Lower leg skin (tissue), 4 donors: ENCODE results near the gene LIM2. TPM values are rescaled to one million over a fixed set of nuclear protein-coding genes. Genes with fewer than 3 reads are reported as not detected.
A peak's percentile ranks its signal among the peaks of the same experiment; 100 is the strongest.
"Not testable (repeated sequence)": the region's sequence is repeated elsewhere in the genome, so short reads cannot be mapped to it uniquely, and the experiment has no call there.

ENCODE experiments used
- DNase-seq, 2 donors: peaks; one replicate each; pipeline ENCODE4 v3.0.0-alpha.2; 2019; ENCODE audit warnings: low spot score in 2 of 2
- H3K4me3 ChIP-seq: fragments of 200-600 bp; sonication (generic); 2 replicates; pipeline ENCODE4 v1.5.1; 2017; ENCODE audit warnings: mild to moderate bottlenecking, low read depth; ENCODE audit not compliant: poor library complexity, severe bottlenecking
- POLR2A ChIP-seq, 2 donors: fragments of 450-650 bp; IDR thresholded peaks; one replicate each; pipeline ENCODE4 v1.6.1; 2016 to 2017; ENCODE audit warnings: antibody characterized with exemption in 2 of 2, mild to moderate bottlenecking in 1 of 2, moderate library complexity in 1 of 2
- WGBS, 2 donors: methylation state at CpG; one replicate each; pipeline ENCODE4 v1.1.5; 2018; 5-methylcytosine and 5-hydroxymethylcytosine counted together
- intact Hi-C: fragments of 100-400 bp; cut with DNase I; formaldehyde crosslinking; loops from one replicate; pipeline ENCODE4 v1.15.0; 2023; ENCODE audit warnings: low total_unique reads
- total RNA-seq, 4 donors: library from RNA; depleted of rRNA; stranded (reverse); fragments of >200 nt; gene quantifications; one replicate each; pipeline ENCODE4 v1.1.0, GENCODE V29; 2016
- TF ChIP-seq, protein P1 (sequence below), 3 donors: fragments of 450-650 bp; IDR thresholded peaks; one replicate each; pipeline ENCODE4 v1.5.1; 2016; ENCODE audit warnings: antibody characterized with exemption in 3 of 3, mild to moderate bottlenecking in 3 of 3, moderate library complexity in 2 of 3

Gene LIM2
- total RNA-seq, 4 donors from 2014 or later = not detected

DNA sequence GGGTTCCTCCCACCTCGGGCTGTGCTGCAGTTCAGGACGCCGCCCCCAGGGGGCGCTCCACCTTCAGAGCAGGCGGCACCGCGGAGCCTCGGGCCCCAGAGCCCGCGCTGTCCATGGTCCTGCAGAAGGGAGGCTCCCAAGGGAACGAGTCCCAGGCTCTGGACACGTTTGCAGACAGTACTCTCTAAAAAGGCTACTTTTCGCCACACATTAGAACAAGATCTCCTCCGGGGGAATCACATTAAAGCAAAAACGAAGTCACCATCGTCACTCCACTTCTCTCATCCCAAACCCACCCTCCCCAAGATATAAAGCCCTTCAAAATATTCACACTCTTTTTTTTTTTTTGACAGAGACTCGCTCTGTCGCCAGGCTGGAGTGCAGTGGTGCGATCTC, 34.3 kb upstream of the LIM2 start:
- intact Hi-C loops = no loop called here
- 11 to 12% methylated on average over 19 of the region's 19 CpGs for WGBS, 2 donors
- TF ChIP-seq POLR2A (IDR thresholded peaks at IDR 0.05) = no peak
- TF ChIP-seq, protein P1, sequence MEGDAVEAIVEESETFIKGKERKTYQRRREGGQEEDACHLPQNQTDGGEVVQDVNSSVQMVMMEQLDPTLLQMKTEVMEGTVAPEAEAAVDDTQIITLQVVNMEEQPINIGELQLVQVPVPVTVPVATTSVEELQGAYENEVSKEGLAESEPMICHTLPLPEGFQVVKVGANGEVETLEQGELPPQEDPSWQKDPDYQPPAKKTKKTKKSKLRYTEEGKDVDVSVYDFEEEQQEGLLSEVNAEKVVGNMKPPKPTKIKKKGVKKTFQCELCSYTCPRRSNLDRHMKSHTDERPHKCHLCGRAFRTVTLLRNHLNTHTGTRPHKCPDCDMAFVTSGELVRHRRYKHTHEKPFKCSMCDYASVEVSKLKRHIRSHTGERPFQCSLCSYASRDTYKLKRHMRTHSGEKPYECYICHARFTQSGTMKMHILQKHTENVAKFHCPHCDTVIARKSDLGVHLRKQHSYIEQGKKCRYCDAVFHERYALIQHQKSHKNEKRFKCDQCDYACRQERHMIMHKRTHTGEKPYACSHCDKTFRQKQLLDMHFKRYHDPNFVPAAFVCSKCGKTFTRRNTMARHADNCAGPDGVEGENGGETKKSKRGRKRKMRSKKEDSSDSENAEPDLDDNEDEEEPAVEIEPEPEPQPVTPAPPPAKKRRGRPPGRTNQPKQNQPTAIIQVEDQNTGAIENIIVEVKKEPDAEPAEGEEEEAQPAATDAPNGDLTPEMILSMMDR (IDR thresholded peaks at IDR 0.05) = peak in 1 of 3 donors; percentile 91
- no peak overlapping the region for H3K4me3 ChIP-seq
- DNase-seq = peak; percentile 53 to 94

DNA sequence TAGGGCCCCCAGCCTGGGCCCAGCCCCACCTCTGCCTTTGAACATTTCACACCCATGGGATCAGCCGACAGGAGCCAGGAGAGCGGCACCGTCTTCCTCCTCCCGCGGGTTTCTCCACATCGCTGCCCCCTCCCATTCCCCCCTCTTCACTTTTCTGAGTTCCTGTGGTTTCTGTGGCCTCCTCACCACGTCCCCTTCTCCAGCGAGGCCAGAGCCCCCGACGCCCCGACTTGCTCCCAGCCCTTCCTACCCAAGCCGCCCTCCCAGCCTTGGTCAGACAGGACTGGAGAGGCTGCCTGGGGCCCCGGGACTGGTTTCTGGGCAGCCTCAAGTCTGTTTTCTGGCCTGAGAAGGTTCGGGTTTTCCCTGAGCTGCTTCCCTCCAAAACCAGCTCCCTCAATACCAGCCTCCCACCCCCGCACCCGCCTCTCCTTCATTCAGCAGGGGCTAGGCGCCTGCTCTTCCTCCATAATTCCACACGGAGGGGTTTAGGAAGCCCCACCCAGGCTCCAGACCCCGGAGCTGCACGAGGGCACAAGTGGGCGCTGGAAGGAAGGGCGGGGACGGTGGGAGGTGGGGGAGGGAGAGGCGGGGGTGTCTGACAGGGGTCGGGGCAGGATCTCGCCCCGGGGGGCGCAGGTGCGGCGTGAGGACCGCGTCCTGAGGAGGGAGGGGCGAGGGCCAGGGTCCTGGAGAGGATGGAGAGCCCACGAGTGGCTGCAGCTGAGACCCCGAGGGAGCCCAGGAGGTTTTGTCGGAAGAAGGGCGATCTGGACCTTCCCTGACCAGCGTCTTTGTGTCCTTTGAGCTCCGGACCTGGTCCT, 33.7 kb upstream of the LIM2 start:
- TF ChIP-seq, protein P1 (IDR thresholded peaks at IDR 0.05) = no peak
- TF ChIP-seq POLR2A (IDR thresholded peaks at IDR 0.05) = no peak
- intact Hi-C loops = no loop called here
- no peak overlapping the region for H3K4me3 ChIP-seq
- DNase-seq = no peak
- WGBS, 2 donors = 12 to 20% methylated on average over 28 of the region's 39 CpGs

- 77 to 86% methylated on average over 11 of the region's 11 CpGs for WGBS, 2 donors
- intact Hi-C loops, DNase-seq, H3K4me3 ChIP-seq: not testable (repeated sequence)
These were observed 32.7 kb upstream of the LIM2 start for GRCh38 chr19:51420511-51420910.

- H3K4me3 ChIP-seq = no peak overlapping the region
- no peak for TF ChIP-seq POLR2A (IDR thresholded peaks at IDR 0.05)
- TF ChIP-seq, protein P1 (IDR thresholded peaks at IDR 0.05) = no peak
- intact Hi-C loops = loop anchor here (10.0 kb wide), 1 partner anchor 94 kb away; no protein-coding TSS in a partner anchor
- no peak for DNase-seq
- 85 to 97% methylated on average over 2 of the region's 2 CpGs for WGBS, 2 donors
These were observed 30.9 kb upstream of the LIM2 start for GRCh38 chr19:51418707-51419106.

GRCh38 chr19:51417810-51418157, 30.0 kb upstream of the LIM2 start:
- 70 to 80% methylated on average over 3 of the region's 3 CpGs for WGBS, 2 donors
- intact Hi-C loops = loop anchor here (10.0 kb wide), 1 partner anchor 93 kb away; no protein-coding TSS in a partner anchor
- TF ChIP-seq, protein P1 (IDR thresholded peaks at IDR 0.05) = no peak
- no peak for TF ChIP-seq POLR2A (IDR thresholded peaks at IDR 0.05)
- no peak overlapping the region for H3K4me3 ChIP-seq
- no peak for DNase-seq

DNA sequence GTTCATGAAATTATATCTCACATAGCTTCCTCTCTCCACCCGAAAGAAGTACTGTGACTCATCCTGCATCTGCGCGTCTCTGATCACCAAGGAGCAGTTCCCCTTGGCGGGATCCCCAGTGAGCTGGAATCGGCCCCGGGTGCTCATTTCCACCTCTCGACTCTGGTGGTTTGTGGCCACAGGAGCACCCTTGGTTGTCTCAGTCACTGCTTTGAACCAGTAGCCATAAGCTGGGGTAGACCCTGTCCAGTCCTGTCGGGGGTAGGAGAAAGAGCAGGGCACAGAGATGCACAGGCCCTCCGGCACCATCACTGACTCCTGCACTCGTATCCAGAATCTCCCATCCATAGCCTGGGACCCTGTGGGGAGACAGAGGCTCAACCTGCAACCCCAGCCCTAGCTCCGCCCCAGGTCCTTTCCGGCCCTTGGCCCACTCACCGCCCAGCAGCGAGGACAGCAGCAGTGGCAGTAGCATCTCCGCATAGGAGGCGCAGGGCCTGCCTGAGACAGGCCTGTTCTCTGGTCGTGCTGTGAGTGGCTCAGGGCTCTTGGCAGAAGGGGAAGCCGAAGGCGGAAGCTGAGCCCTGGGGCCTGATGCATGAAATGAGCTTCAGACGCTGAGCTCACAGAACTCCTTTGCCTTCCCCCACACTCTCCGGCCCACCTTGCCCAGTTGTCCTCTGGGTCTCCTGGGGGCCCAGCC, 29.5 kb upstream of the LIM2 start, which contains the start of gene SIGLEC10:
TSS of gene SIGLEC10 (minus strand) at position 536 of the 703 bp plus-strand sequence. CDS start at position 475, 61 bp downstream.
- H3K4me3 ChIP-seq = no peak within 1 kb of the TSS
- DNase-seq = peak; percentile 16 to 85
- intact Hi-C loops = loop anchor here (10.0 kb wide), 1 partner anchor 92 kb away; no protein-coding TSS in a partner anchor
- WGBS, 2 donors = 41 to 42% methylated on average over 21 of the region's 21 CpGs
- TF ChIP-seq, protein P1 (IDR thresholded peaks at IDR 0.05) = no peak
- TF ChIP-seq POLR2A (IDR thresholded peaks at IDR 0.05) = no peak

DNA sequence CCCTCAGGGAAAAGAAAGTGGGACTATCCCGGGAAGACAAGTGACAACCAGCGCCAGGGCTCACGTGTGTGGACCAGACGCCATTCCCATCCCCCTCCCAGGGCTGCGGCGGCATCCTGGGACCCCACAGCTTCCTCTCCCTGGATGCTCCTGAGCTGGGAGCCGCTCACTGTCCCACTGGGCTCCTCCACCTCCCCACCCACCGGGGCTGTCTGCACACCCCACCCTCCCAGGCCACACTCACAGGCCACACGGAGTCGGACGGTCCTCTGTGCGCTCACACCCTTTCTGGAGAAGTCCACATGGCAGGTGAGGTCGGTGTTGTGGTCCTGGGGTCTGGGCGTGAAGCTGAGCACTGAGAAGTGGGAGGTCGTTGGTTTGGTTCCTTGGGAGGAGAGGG, 28.6 kb upstream of the LIM2 start:
- peak in 1 of 2 donors; percentile 40 for DNase-seq
- intact Hi-C loops = loop anchor here (10.0 kb wide), 1 partner anchor 92 kb away; no protein-coding TSS in a partner anchor
- 61 to 63% methylated on average over 15 of the region's 15 CpGs for WGBS, 2 donors
- not testable (repeated sequence) for H3K4me3 ChIP-seq
